SK-N-SH (cell line): ENCODE data around the gene GPER1. TPM values are rescaled to one million over a fixed set of nuclear protein-coding genes. Genes with fewer than 3 reads are reported as not detected.
A peak's percentile ranks its signal among the peaks of the same experiment; 100 is the strongest.

Experiments used
- CTCF ChIA-PET: fragments of 300-600, 350-600 bp; formaldehyde crosslinking; extraction: SDS; loops from one replicate; lab custom pipeline; 2021; lab: Yijun Ruan, JAX
- POLR2A ChIA-PET: fragments of 350-600 bp; sonication (Branson Sonifier 250); formaldehyde crosslinking; extraction: SDS; loops from one replicate; lab custom pipeline; 2020; ENCODE audit warnings: antibody characterized with exemption, inconsistent platforms; lab: Yijun Ruan, JAX
- DNase-seq: peaks from one replicate; pipeline ENCODE4 v3.0.0; 2012
- H2AFZ ChIP-seq: fragments of 200-600 bp; sonication (generic); 2 replicates; pipeline ENCODE4 v1.8.1; 2016; ENCODE audit warnings: antibody characterized with exemption, mild to moderate bottlenecking, low read depth
- H3F3A ChIP-seq: fragments of 200-600 bp; sonication (generic); replicated peaks from 2 replicates; pipeline ENCODE3; 2016; ENCODE audit warnings: antibody characterized with exemption, mild to moderate bottlenecking; ENCODE audit not compliant: insufficient read depth
- H3K27ac ChIP-seq, 2 experiments: fragments of 200-500 bp in 1 of 2; fragments of 200-600 bp in 1 of 2; sonication (Bioruptor generic) in 1 of 2; sonication (generic), shearing (Covaris generic) in 1 of 2; 2 replicates each; pipeline versions ENCODE4 v1.5.1 to v1.6.1; 2014 to 2016; ENCODE audit warnings: low read depth in 2 of 2, inconsistent platforms in 1 of 2, low read length in 1 of 2, mild to moderate bottlenecking in 1 of 2, mixed read lengths in 1 of 2
- H3K27me3 ChIP-seq: fragments of 200-600 bp; sonication (generic), shearing (Covaris generic); 2 replicates; pipeline ENCODE4 v1.6.1; 2016; ENCODE audit warnings: mixed run types; ENCODE audit not compliant: insufficient read depth
- H3K36me3 ChIP-seq, 2 experiments: fragments of 200-500 bp in 1 of 2; fragments of 200-600 bp in 1 of 2; sonication (Bioruptor generic) in 1 of 2; sonication (generic) in 1 of 2; replicated peaks in 1 of 2; 2 replicates each; pipeline versions ENCODE3 to v1.5.1; 2014 to 2016; ENCODE audit warnings: low read length in 1 of 2, mild to moderate bottlenecking in 1 of 2; ENCODE audit not compliant: insufficient read depth in 2 of 2, control insufficient read depth in 1 of 2
- H3K4me1 ChIP-seq, 2 experiments: fragments of 200-500 bp in 1 of 2; fragments of 200-600 bp in 1 of 2; sonication (Bioruptor generic) in 1 of 2; sonication (generic), shearing (Covaris generic) in 1 of 2; 2 replicates each; pipeline versions ENCODE4 v1.5.1 to v1.6.1; 2014 to 2016; ENCODE audit warnings: low read depth in 1 of 2, low read length in 1 of 2, mixed run types in 1 of 2; ENCODE audit not compliant: insufficient read depth in 2 of 2, control insufficient read depth in 1 of 2
- H3K4me2 ChIP-seq: fragments of 200-600 bp; sonication (generic), shearing (Covaris generic); 2 replicates; pipeline ENCODE4 v1.6.1; 2017; ENCODE audit warnings: mixed run types
- H3K4me3 ChIP-seq, 2 experiments: fragments of 200-500 bp in 1 of 2; fragments of 200-600 bp in 1 of 2; sonication (Bioruptor generic) in 1 of 2; sonication (generic), shearing (Covaris generic) in 1 of 2; 2 replicates each; pipeline versions ENCODE4 v1.5.1 to v1.8.1; 2014 to 2016; ENCODE audit warnings: low read depth in 2 of 2, inconsistent platforms in 1 of 2, low read length in 1 of 2, mild to moderate bottlenecking in 1 of 2, mixed read lengths in 1 of 2, moderate library complexity in 1 of 2
- H3K79me2 ChIP-seq: fragments of 200-600 bp; sonication (generic); 2 replicates; pipeline ENCODE4 v1.8.1; 2017; ENCODE audit warnings: mild to moderate bottlenecking; ENCODE audit not compliant: insufficient read depth
- H3K9ac ChIP-seq: fragments of 200-600 bp; sonication (generic); 2 replicates; pipeline ENCODE4 v1.6.1; 2017; ENCODE audit warnings: mixed run types
- H3K9me2 ChIP-seq: fragments of 200-600 bp; sonication (generic); 2 replicates; pipeline ENCODE4 v1.6.1; 2017; ENCODE audit warnings: mixed run types
- H3K9me3 ChIP-seq: fragments of 200-600 bp; sonication (generic); 2 replicates; pipeline ENCODE4 v1.6.1; 2017; ENCODE audit warnings: mixed run types, mild to moderate bottlenecking, moderate library complexity
- H4K20me1 ChIP-seq: fragments of 200-600 bp; sonication (generic); 2 replicates; pipeline ENCODE4 v1.6.1; 2017; ENCODE audit warnings: mild to moderate bottlenecking, mixed run types; ENCODE audit not compliant: insufficient read depth
- CTCF ChIP-seq: fragments of 200-600 bp; sonication (generic); IDR thresholded peaks from 2 replicates; pipeline ENCODE4 v1.6.1; 2017; ENCODE audit warnings: antibody characterized with exemption, mild to moderate bottlenecking, moderate library complexity
- ELF1 ChIP-seq: IDR thresholded peaks from 2 replicates; pipeline ENCODE4 v1.4.0; 2012
- FOSL2 ChIP-seq: IDR thresholded peaks from 2 replicates; pipeline ENCODE4 v1.4.0; 2012; ENCODE audit warnings: low read depth, mild to moderate bottlenecking, moderate library complexity, borderline replicate concordance
- FOXM1 ChIP-seq: IDR thresholded peaks from 2 replicates; pipeline ENCODE4 v1.4.0; 2012; ENCODE audit warnings: low read depth, mild to moderate bottlenecking
- GABPA ChIP-seq: IDR thresholded peaks from 2 replicates; pipeline ENCODE4 v1.4.0; 2012; ENCODE audit warnings: low read depth, mild to moderate bottlenecking
- IRF3 ChIP-seq: fragments of 150-350 bp; IDR thresholded peaks from 2 replicates; pipeline ENCODE4 v1.6.1; 2016; ENCODE audit warnings: mild to moderate bottlenecking, low read depth, low read length
- JUND ChIP-seq: IDR thresholded peaks from 2 replicates; pipeline ENCODE4 v1.4.0; 2012
- MEF2A ChIP-seq: IDR thresholded peaks from 2 replicates; pipeline ENCODE4 v1.4.0; 2012; ENCODE audit warnings: low read depth, borderline replicate concordance
- NRF1 ChIP-seq: IDR thresholded peaks from 2 replicates; pipeline ENCODE4 v1.6.1; 2012; ENCODE audit warnings: low read depth, mild to moderate bottlenecking, low read length
- RAD21 ChIP-seq: IDR thresholded peaks from 2 replicates; pipeline ENCODE4 v1.6.1; 2012; ENCODE audit warnings: mild to moderate bottlenecking, low read length
- RCOR1 ChIP-seq: fragments of 150-350 bp; IDR thresholded peaks from 2 replicates; pipeline ENCODE4 v1.6.1; 2017; ENCODE audit warnings: antibody characterized with exemption, low read length
- REST ChIP-seq: IDR thresholded peaks from 2 replicates; pipeline ENCODE4 v1.6.1; 2012; ENCODE audit warnings: mild to moderate bottlenecking, low read depth, low read length, moderate library complexity
- RXRA ChIP-seq: IDR thresholded peaks from 2 replicates; pipeline ENCODE4 v1.4.0; 2012; ENCODE audit warnings: low read depth, mild to moderate bottlenecking, borderline replicate concordance
- SIN3A ChIP-seq: IDR thresholded peaks from 2 replicates; pipeline ENCODE4 v1.6.1; 2012; ENCODE audit warnings: low read depth, mild to moderate bottlenecking, low read length, moderate library complexity, borderline replicate concordance
- SMC3 ChIP-seq: IDR thresholded peaks from 2 replicates; pipeline ENCODE4 v1.6.1; 2012; ENCODE audit warnings: low read depth, low read length, improper control_type of control experiment
- TCF12 ChIP-seq: IDR thresholded peaks from 2 replicates; pipeline ENCODE4 v1.4.0; 2012
- TEAD4 ChIP-seq: IDR thresholded peaks from 2 replicates; pipeline ENCODE4 v1.4.0; 2012; ENCODE audit warnings: mild to moderate bottlenecking, borderline replicate concordance; ENCODE audit not compliant: insufficient read depth
- WGBS: methylation state at CpG from one replicate; pipeline ENCODE4 v1.1.6; 2017; ENCODE audit warnings: low lambda C conversion rate; 5-methylcytosine and 5-hydroxymethylcytosine counted together
- polyA plus RNA-seq, 3 experiments: library from polyadenylated mRNA; depleted of rRNA; stranded (reverse); fragments of >200 nt; gene quantifications; 2 replicates each; pipeline ENCODE4 v1.2.3, GENCODE V29; 2012
- TF ChIP-seq, protein P1 (sequence below): fragments of 150-350 bp; IDR thresholded peaks from 2 replicates; pipeline ENCODE4 v1.6.1; 2017; ENCODE audit warnings: antibody characterized with exemption, low read length, low read depth, borderline replicate concordance
- TF ChIP-seq, protein P2 (sequence below): IDR thresholded peaks from 2 replicates; pipeline ENCODE4 v1.4.0; 2012; ENCODE audit warnings: low read depth, borderline replicate concordance

The GPER1 gene
- polyA plus RNA-seq, 1 of the 3 experiments (the other 2 are of a cell fraction), result 6.4 TPM

DNA sequence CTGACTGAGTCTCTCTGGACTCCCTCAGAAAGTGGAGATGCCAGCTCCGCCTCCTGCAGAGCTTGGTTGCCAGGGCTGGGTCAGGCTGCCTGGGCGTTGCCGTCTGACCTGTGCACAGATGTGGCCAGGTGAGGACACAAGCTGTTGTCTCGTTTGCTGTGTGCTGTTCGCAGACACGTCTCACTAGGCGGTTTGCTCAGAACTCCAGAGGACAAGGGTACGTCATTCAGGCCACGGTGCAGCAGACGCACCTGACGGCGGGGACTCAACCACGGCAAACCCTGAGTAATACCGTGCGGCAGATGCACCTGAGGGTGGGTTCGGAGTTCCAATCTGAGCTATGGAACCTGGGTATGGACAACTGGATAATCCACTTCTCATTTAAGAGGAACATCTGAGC, 11.7 kb downstream of the GPER1 start:
- Histone ChIP-seq H3K27me3 (no peaks in the 10 kb centered on the region), H3K9me2 (no peaks in the 10 kb centered on the region), H4K20me1 (peaks cover 32% of the 10 kb centered on the region), H3K4me3 (no peak overlapping the region), H3K36me3 (peaks cover 0 to 16% of the 10 kb centered on the region in 2 experiments), H3K27ac (peak overlapping the region in 1 of 2 experiments; percentile 61; a peak in 1 of 4 replicates), H3K79me2 (peaks cover 23% of the 10 kb centered on the region; the same call in 1 of the 2 replicates), H3K4me2 (no peak overlapping the region), H3K9me3 (no peaks in the 10 kb centered on the region), H3K9ac (no peak overlapping the region), H3K4me1 (peaks cover 12 to 48% of the 10 kb centered on the region in 2 experiments; a peak in 3 of 4 replicates), H3F3A (no peaks in the 10 kb centered on the region), H2AFZ (no peak overlapping the region)
- TF ChIP-seq FOSL2 (no peak), RXRA (no peak), FOXM1 (no peak), TCF12 (no peak), GABPA (no peak), SIN3A (no peak), CTCF (no peak), RCOR1 (no peak), IRF3 (no peak), NRF1 (no peak)
- CTCF ChIA-PET, result interaction anchor here (0.7 to 9.8 kb wide), 4 partner anchors 12 to 374 kb away, joined by 3 to 79 read pairs (median 28); partner anchors contain the start of gene GPER1
- WGBS, result 97% methylated on average over 16 of the region's 16 CpGs
- POLR2A ChIA-PET, result no interaction called here
- no peak for DNase-seq

GRCh38 chr7:1100386-1100785, 12.5 kb downstream of the GPER1 start:
- DNase-seq, result no peak
- H3K27me3 ChIP-seq, result no peaks in the 10 kb centered on the region
- 85% methylated on average over 10 of the region's 14 CpGs for WGBS
- no peak overlapping the region for H3K9ac ChIP-seq
- H3K4me1 ChIP-seq, result peaks cover 12 to 41% of the 10 kb centered on the region in 2 experiments; a peak in 3 of 4 replicates
- H3K4me3 ChIP-seq, result no peak overlapping the region
- peaks cover 0 to 15% of the 10 kb centered on the region in 2 experiments for H3K36me3 ChIP-seq
- H4K20me1 ChIP-seq, result peaks cover 29% of the 10 kb centered on the region
- H3K9me3 ChIP-seq, result no peaks in the 10 kb centered on the region
- peaks cover 24% of the 10 kb centered on the region; the same call in 1 of the 2 replicates for H3K79me2 ChIP-seq
- no peaks in the 10 kb centered on the region for H3K9me2 ChIP-seq
- H3K27ac ChIP-seq, result peak overlapping the region in 1 of 2 experiments; percentile 61; a peak in 1 of 4 replicates
- no peak overlapping the region for H3K4me2 ChIP-seq
- ChIA-PET CTCF (interaction anchor here (0.8 to 9.8 kb wide), 3 partner anchors 13 to 107 kb away, joined by 3 to 79 read pairs (median 53); partner anchors contain the start of gene GPER1), POLR2A (no interaction called here)
- no peaks in the 10 kb centered on the region for H3F3A ChIP-seq
- no peak overlapping the region for H2AFZ ChIP-seq
- TF ChIP-seq MEF2A, result no peak
- TF ChIP-seq TEAD4, result no peak
- TF ChIP-seq SMC3, result no peak
- no peak for TF ChIP-seq JUND
- no peak for TF ChIP-seq REST
- TF ChIP-seq RXRA, result no peak
- TF ChIP-seq, protein P1, sequence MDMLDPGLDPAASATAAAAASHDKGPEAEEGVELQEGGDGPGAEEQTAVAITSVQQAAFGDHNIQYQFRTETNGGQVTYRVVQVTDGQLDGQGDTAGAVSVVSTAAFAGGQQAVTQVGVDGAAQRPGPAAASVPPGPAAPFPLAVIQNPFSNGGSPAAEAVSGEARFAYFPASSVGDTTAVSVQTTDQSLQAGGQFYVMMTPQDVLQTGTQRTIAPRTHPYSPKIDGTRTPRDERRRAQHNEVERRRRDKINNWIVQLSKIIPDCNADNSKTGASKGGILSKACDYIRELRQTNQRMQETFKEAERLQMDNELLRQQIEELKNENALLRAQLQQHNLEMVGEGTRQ, result no peak
- no peak for TF ChIP-seq ELF1
- TF ChIP-seq RAD21, result no peak
- no peak for TF ChIP-seq FOSL2
- no peak for TF ChIP-seq RCOR1
- TF ChIP-seq, protein P2, sequence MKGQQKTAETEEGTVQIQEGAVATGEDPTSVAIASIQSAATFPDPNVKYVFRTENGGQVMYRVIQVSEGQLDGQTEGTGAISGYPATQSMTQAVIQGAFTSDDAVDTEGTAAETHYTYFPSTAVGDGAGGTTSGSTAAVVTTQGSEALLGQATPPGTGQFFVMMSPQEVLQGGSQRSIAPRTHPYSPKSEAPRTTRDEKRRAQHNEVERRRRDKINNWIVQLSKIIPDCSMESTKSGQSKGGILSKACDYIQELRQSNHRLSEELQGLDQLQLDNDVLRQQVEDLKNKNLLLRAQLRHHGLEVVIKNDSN, result peak; percentile 62; the same call in 1 of the 2 replicates
